ENCODE results near the gene DGKI. TPM values are rescaled to one million over a fixed set of nuclear protein-coding genes. Genes with fewer than 3 reads are reported as not detected.

DGKI gene
- total RNA-seq, 1 experiment from 2014 or later, result 0.55 TPM

DNA sequence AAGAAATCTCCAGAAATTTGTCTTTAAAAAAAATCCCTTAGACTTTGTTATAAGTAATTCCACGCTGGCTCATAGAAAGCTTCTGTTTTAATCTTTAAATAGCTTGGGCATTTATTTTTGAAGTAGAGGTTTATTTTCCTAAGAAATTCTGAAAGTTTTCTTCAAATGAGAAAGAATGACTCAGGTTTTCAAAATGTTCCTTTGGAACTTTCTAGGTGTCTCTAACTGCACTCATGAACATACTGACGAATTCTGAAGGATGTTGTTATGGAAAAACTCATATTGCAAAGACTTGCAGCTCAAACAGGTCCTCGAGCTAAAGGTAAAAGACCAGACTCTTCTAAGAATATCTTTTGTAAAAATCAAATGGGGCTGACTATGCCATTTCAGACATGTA lies 10.7 kb downstream of the DGKI start:
- Histone ChIP-seq H4K5ac (ENCODE audit: insufficient read length, low read depth, low read length) (no peak overlapping the region), H3K79me2 (ENCODE audit: insufficient read depth, low read length) (no peaks in the 10 kb centered on the region), H3K4me1 (ENCODE audit: insufficient read depth, low read length) (peaks cover 7% of the 10 kb centered on the region; the same call in 1 of the 2 replicates), H2BK5ac (ENCODE audit: insufficient read length, low read length) (no peak overlapping the region), H3K4ac (ENCODE audit: low read depth, low read length) (no peak overlapping the region), H3K56ac (ENCODE audit: insufficient read length, low read depth, low read length) (no peak overlapping the region), H3K27me3 (ENCODE audit: insufficient read depth, low read length) (no peaks in the 10 kb centered on the region), H3K23ac (ENCODE audit: insufficient read length, low read depth, low read length) (no peak overlapping the region), H3K4me2 (ENCODE audit: insufficient read depth, insufficient read length, low read length) (no peak overlapping the region), H4K8ac (replicated peaks; ENCODE audit: insufficient read length, low read depth, low read length) (no peak overlapping the region), H3K9me3 (ENCODE audit: control insufficient read depth, low read depth, low read length) (peaks cover 15% of the 10 kb centered on the region), H3T11ph (ENCODE audit: low read length) (no peak overlapping the region), H4K20me1 (ENCODE audit: control insufficient read depth, insufficient read depth, insufficient read length) (no peaks in the 10 kb centered on the region), H3K18ac (ENCODE audit: insufficient read length, low read depth, low read length) (no peak overlapping the region), H2BK20ac (ENCODE audit: low read depth, low read length, poor library complexity, severe bottlenecking) (no peak overlapping the region), H2AFZ (ENCODE audit: low read length) (no peak overlapping the region), H2BK15ac (ENCODE audit: low read depth, low read length) (no peak overlapping the region), H3K14ac (ENCODE audit: insufficient read depth, low read length) (no peak overlapping the region), H4K91ac (ENCODE audit: insufficient read length, low read depth, low read length) (no peak overlapping the region), H3K9ac (ENCODE audit: extremely low read depth, insufficient read length, low read length) (no peak overlapping the region), H3K23me2 (ENCODE audit: insufficient read length, low read depth, low read length, poor library complexity, severe bottlenecking) (no peaks in the 10 kb centered on the region), H2BK120ac (ENCODE audit: low read depth, low read length, poor library complexity, severe bottlenecking) (no peak overlapping the region), H2AK5ac (ENCODE audit: insufficient read length, low read length) (no peak overlapping the region), H3K79me1 (ENCODE audit: insufficient read depth, low read depth, low read length, poor library complexity, severe bottlenecking) (no peaks in the 10 kb centered on the region), H3K27ac (ENCODE audit: insufficient read length, low read depth, low read length) (no peak overlapping the region), H2BK12ac (ENCODE audit: insufficient read length, low read depth, low read length) (no peak overlapping the region)
- no CpG with 5 or more reads among the region's 3 CpGs for WGBS (ENCODE audit: extremely low coverage, insufficient read length, low lambda C conversion rate)
- Mint-ChIP-seq H3K9me3 (peaks cover 24 to 29% of the 10 kb centered on the region in 2 experiments), H3K27ac (no peak overlapping the region), H3K4me3 (no peak overlapping the region), H3K4me1 (peaks cover 27 to 28% of the 10 kb centered on the region in 2 experiments), H3K27me3 (ENCODE audit: low read depth) (peaks cover 3% of the 10 kb centered on the region; the same call in 1 of the 2 replicates), H3K36me3 (ENCODE audit: insufficient read depth in 1 of 3, low read depth in 3 of 3) (peaks cover 12 to 26% (median 22%) of the 10 kb centered on the region in 3 experiments)
- no peak for DNase-seq
- TF ChIP-seq, protein P1, sequence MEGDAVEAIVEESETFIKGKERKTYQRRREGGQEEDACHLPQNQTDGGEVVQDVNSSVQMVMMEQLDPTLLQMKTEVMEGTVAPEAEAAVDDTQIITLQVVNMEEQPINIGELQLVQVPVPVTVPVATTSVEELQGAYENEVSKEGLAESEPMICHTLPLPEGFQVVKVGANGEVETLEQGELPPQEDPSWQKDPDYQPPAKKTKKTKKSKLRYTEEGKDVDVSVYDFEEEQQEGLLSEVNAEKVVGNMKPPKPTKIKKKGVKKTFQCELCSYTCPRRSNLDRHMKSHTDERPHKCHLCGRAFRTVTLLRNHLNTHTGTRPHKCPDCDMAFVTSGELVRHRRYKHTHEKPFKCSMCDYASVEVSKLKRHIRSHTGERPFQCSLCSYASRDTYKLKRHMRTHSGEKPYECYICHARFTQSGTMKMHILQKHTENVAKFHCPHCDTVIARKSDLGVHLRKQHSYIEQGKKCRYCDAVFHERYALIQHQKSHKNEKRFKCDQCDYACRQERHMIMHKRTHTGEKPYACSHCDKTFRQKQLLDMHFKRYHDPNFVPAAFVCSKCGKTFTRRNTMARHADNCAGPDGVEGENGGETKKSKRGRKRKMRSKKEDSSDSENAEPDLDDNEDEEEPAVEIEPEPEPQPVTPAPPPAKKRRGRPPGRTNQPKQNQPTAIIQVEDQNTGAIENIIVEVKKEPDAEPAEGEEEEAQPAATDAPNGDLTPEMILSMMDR (conservative IDR thresholded peaks at IDR 0.05), result no peak
